Psoas muscle (tissue), 8 donors: Measurements from ENCODE around the gene CTPS2. TPM values are rescaled to one million over a fixed set of nuclear protein-coding genes. Genes with fewer than 3 reads are reported as not detected.

Source experiments
- ATAC-seq, 4 donors: fragments of 200-7000 bp; cut with Tn5 transposase; one replicate each; pipeline ENCODE4 v1.9.1; 2020; ENCODE audit warnings: moderate library complexity in 3 of 4, mild to moderate bottlenecking in 2 of 4
- DNase-seq, 2 donors: peaks; one replicate each; pipeline ENCODE4 v3.0.0-alpha.2; 2020
- H3K27ac ChIP-seq: fragments of 200-600 bp; one replicate; pipeline ENCODE4 v1.8.0; 2022
- H3K27me3 ChIP-seq, 3 donors: fragments of 200-600 bp in 1 of 3; one replicate each; pipeline versions ENCODE4 v1.6.1 to v1.8.0; 2013 to 2022; ENCODE audit warnings: low read length in 2 of 3, mild to moderate bottlenecking in 2 of 3, moderate library complexity in 1 of 3; ENCODE audit not compliant: insufficient read depth in 3 of 3
- H3K36me3 ChIP-seq, 2 donors: fragments of 200-600 bp in 1 of 2; one replicate each; pipeline versions ENCODE4 v1.6.1 to v1.8.0; 2013 to 2022; ENCODE audit warnings: low read depth in 1 of 2, mild to moderate bottlenecking in 1 of 2, moderate library complexity in 1 of 2; ENCODE audit not compliant: insufficient read depth in 1 of 2
- H3K4me1 ChIP-seq: fragments of 200-600 bp; one replicate; pipeline ENCODE4 v1.8.0; 2022
- H3K4me3 ChIP-seq: fragments of 200-600 bp; one replicate; pipeline ENCODE4 v1.8.0; 2022; ENCODE audit warnings: mild to moderate bottlenecking
- H3K9me3 ChIP-seq: fragments of 200-600 bp; one replicate; pipeline ENCODE4 v1.8.0; 2022
- WGBS, 3 donors: extraction: QIAGEN DNeasy Blood & Tissue Kit; methylation state at CpG; one replicate each; pipeline versions ENCODE4 v1.1.6 to v1.1.7; 2013; 5-methylcytosine and 5-hydroxymethylcytosine counted together
- intact Hi-C, 2 donors: fragments of 100-400 bp; cut with DNase I; formaldehyde crosslinking; loops; one replicate each; pipeline versions ENCODE4 v1.11.0 to v1.14.2; 2022
- polyA plus RNA-seq, 3 donors: library from polyadenylated mRNA; stranded (reverse); fragments of 200-250 nt; gene quantifications; one replicate each; pipeline ENCODE4 v1.2.3, GENCODE V29; 2013
- total RNA-seq, 4 donors: library from RNA; stranded (reverse); fragmentation: NEBNext Ultra II Directional in 2 of 4; extraction: Animal tissue kit (Norgen Biotek cat#: 25700) in 2 of 4; gene quantifications; one replicate each; pipeline versions ENCODE4 v1.2.1 to v1.2.4, GENCODE V29; 2021 to 2023
- TF ChIP-seq, protein P1 (sequence below): fragments of 200-600 bp; IDR thresholded peaks from one replicate; pipeline ENCODE4 v1.8.0; 2022; ENCODE audit warnings: antibody characterized with exemption
- donor health status: healthy with polysubstance abuse.
- donor health status: DM: no; HTN: no; CAD: no; lungs with moderate emphysema.
- donor health status: Bipolar disorder and iron deficiency.
- donor health status: healthy.
- donor health status: DM: yes; HTN: yes; CAD: no.
- donor health status: DM: no; HTN: no; CAD: no.
- donor health status: DM: no; HTN: no; CAD: no.
- donor health status: DM: yes; HTN: yes; CAD: no.

Gene CTPS2
- total and polyA plus RNA-seq, 7 donors, result 1.1 to 3.8 (median 2.5) TPM

GRCh38 chrX:16593801-16594200, 118.7 kb downstream of the CTPS2 start:
- Histone ChIP-seq H3K4me1 (no peaks in the 10 kb centered on the region), H3K27ac (no peak overlapping the region), H3K9me3 (peaks cover 3% of the 10 kb centered on the region), H3K4me3 (no peak overlapping the region), H3K36me3 (no peaks in the 10 kb centered on the region), H3K27me3 (no peaks in the 10 kb centered on the region)
- intact Hi-C loops, result no loop called here
- TF ChIP-seq, protein P1, sequence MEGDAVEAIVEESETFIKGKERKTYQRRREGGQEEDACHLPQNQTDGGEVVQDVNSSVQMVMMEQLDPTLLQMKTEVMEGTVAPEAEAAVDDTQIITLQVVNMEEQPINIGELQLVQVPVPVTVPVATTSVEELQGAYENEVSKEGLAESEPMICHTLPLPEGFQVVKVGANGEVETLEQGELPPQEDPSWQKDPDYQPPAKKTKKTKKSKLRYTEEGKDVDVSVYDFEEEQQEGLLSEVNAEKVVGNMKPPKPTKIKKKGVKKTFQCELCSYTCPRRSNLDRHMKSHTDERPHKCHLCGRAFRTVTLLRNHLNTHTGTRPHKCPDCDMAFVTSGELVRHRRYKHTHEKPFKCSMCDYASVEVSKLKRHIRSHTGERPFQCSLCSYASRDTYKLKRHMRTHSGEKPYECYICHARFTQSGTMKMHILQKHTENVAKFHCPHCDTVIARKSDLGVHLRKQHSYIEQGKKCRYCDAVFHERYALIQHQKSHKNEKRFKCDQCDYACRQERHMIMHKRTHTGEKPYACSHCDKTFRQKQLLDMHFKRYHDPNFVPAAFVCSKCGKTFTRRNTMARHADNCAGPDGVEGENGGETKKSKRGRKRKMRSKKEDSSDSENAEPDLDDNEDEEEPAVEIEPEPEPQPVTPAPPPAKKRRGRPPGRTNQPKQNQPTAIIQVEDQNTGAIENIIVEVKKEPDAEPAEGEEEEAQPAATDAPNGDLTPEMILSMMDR, result no peak
- DNase-seq, result no peak
- 62 to 78% (median 70%) methylated on average over 4 of the region's 4 CpGs for WGBS, 3 donors
- no peak for ATAC-seq

- intact Hi-C loops, result no loop called here
- H3K9me3 ChIP-seq, result peaks cover 3% of the 10 kb centered on the region
- ATAC-seq, result no peak
- WGBS, 3 donors, result 77 to 83% (median 79%) methylated on average over 7 of the region's 7 CpGs
- H3K36me3 ChIP-seq, result no peaks in the 10 kb centered on the region
- H3K27ac ChIP-seq, result no peak overlapping the region
- TF ChIP-seq, protein P1, result no peak
- no peaks in the 10 kb centered on the region for H3K27me3 ChIP-seq
- H3K4me3 ChIP-seq, result no peak overlapping the region
- H3K4me1 ChIP-seq, result no peaks in the 10 kb centered on the region
- no peak for DNase-seq
These were observed 120.2 kb downstream of the CTPS2 start for GRCh38 chrX:16592194-16592770.

DNA sequence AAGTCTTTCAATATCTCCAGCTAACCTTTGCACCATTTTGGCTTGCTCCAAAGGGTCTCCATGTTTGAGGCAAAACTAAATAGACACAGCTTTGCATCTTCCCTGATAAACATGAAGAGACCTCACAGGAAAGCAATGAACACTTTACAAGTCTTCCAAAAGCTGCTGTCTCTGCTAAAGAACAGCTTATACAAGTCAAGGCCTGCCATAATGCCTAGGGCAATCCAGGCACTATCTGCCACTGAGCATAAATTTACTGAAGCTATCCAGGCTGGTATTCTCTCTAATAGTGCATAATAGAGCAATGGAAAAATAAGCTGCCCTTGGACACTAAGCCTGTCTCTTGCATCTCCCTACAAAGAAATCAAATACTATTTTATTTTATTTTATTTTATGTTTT, 122.6 kb downstream of the CTPS2 start:
- ATAC-seq, result no peak

DNA sequence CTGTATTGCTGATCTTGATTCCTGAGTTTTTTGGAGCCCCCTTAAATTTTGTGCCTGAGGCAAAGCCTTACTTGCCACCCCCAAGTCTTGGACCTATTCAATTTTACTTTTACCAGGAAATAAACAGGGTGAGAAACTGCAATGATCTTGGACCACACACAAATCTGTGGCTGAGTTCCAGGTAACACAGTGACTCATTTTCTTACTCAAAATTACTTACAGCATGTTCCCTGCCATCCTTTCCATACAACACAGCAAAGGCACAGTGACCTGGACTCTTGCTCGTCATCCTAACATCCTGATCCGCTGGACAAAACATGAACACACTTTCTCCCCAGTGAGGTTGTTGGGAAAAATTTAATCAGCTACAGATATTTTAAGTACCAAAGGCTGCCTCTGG, 123.3 kb downstream of the CTPS2 start:
- no peak for DNase-seq
- peaks cover 6% of the 10 kb centered on the region for H3K4me1 ChIP-seq
- H3K4me3 ChIP-seq, result no peak overlapping the region
- TF ChIP-seq, protein P1, result no peak
- H3K27me3 ChIP-seq, result no peaks in the 10 kb centered on the region
- H3K27ac ChIP-seq, result no peak overlapping the region
- intact Hi-C loops, result no loop called here
- no peak for ATAC-seq
- 63 to 72% (median 69%) methylated on average over 2 of the region's 2 CpGs for WGBS, 3 donors
- H3K36me3 ChIP-seq, result no peaks in the 10 kb centered on the region
- peaks cover 3% of the 10 kb centered on the region for H3K9me3 ChIP-seq

More for the DNA sequence above, 122.6 kb downstream of the CTPS2 start:
- no peaks in the 10 kb centered on the region for H3K27me3 ChIP-seq
- H3K4me1 ChIP-seq, result peaks cover 6% of the 10 kb centered on the region
- no peak overlapping the region for H3K4me3 ChIP-seq
- H3K27ac ChIP-seq, result no peak overlapping the region
- no peak for DNase-seq
- H3K36me3 ChIP-seq, result no peaks in the 10 kb centered on the region
- TF ChIP-seq, protein P1, result no peak
- intact Hi-C loops, result no loop called here
- H3K9me3 ChIP-seq, result peaks cover 3% of the 10 kb centered on the region

GRCh38 chrX:16588266-16588665, 124.2 kb downstream of the CTPS2 start:
- intact Hi-C loops, result no loop called here
- Histone ChIP-seq H3K4me3 (no peak overlapping the region), H3K27me3 (no peaks in the 10 kb centered on the region), H3K27ac (no peak overlapping the region), H3K4me1 (peaks cover 6% of the 10 kb centered on the region), H3K36me3 (no peaks in the 10 kb centered on the region), H3K9me3 (no peaks in the 10 kb centered on the region)
- no peak for DNase-seq
- no peak for ATAC-seq
- 74 to 86% (median 85%) methylated on average over 1 of the region's 1 CpG for WGBS, 3 donors
- TF ChIP-seq, protein P1, result no peak
